ENCODE results near the gene RPN2. TPM values are rescaled to one million over a fixed set of nuclear protein-coding genes. Genes with fewer than 3 reads are reported as not detected.
"Not testable (repeated sequence)": the region's sequence is repeated elsewhere in the genome, so short reads cannot be mapped to it uniquely, and the experiment has no call there.

The RPN2 gene
- polyA plus RNA-seq (2013, experiment 1 of 4), result 273 TPM
- polyA plus RNA-seq (2013, experiment 2 of 4), result 269 TPM
- polyA plus RNA-seq (2013, experiment 3 of 4), result 225 TPM
- polyA plus RNA-seq (2013, experiment 4 of 4), result 233 TPM

DNA sequence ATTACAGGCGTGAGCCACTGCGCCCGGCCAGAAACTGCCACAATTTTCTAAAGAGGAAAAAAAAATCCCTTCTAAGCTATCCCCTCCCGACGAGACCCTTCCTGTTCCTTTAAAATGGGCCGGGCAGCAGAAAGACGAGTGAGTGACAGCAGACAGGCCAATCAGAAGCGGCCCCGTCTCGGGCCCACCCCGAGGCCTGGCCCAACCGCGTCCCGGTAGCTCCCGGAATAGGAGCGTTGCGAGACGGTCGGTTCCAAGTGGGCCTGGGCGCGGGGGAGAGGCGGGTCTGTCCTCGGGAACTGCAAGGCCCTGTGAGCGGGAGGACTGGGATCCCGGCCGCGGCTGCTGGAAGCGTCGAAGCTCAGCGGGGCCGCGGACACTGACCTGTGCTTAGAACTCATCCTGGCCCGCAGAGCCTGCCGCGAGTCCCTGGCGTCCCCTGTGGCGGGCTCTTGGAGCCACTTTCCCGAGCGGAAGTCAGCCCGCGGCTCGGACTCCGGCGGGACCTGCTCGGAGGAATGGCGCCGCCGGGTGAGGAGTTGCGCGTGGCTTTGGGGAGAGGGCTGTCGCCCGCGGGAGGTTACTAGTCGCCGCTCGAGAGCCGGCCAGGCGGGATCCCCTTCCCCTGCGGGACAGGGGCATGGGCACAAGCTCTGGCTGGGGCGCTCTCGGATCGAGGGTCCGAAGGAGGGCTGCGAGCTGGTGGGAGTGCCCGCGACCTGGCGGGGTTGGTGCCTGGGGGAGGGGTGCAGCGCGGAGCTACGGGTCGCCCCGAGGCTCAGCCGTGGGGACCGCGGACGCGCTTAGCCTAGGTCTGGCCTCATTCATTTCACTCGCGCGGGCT is at the start of gene RPN2, which contains the start of gene MROH8:
Gene RPN2, plus strand, starts transcription at position 492 of the 844 bp plus-strand sequence. Its CDS starts 27 bp downstream, at position 519.
Gene MROH8, minus strand, starts transcription at position 710 of the 844 bp plus-strand sequence.
- peak within 1 kb of the TSS; percentile 93 for H3K4me3 ChIP-seq (ENCODE audit: insufficient read depth, low read depth, low read length)
- H3K27ac ChIP-seq (ENCODE audit: insufficient read depth, low read depth, low read length, poor library complexity, severe bottlenecking), result peak within 1 kb of the TSS; percentile 95
- H3K4me1 ChIP-seq (ENCODE audit: control insufficient read depth, insufficient read depth, low read length), result peaks cover 6% of the 10 kb centered on the region
- WGBS, 2 experiments, result 0% methylated on average over 80 of the region's 80 CpGs
- H3K9me3 ChIP-seq (ENCODE audit: control insufficient read depth, low read length), result no peaks in the 10 kb centered on the region
- peaks cover 6% of the 10 kb centered on the region for H3K36me3 ChIP-seq (ENCODE audit: control insufficient read depth, insufficient read depth, low read length)
- no peaks in the 10 kb centered on the region for H3K27me3 ChIP-seq (ENCODE audit: control insufficient read depth, insufficient read depth, low read length, poor library complexity, severe bottlenecking)

DNA sequence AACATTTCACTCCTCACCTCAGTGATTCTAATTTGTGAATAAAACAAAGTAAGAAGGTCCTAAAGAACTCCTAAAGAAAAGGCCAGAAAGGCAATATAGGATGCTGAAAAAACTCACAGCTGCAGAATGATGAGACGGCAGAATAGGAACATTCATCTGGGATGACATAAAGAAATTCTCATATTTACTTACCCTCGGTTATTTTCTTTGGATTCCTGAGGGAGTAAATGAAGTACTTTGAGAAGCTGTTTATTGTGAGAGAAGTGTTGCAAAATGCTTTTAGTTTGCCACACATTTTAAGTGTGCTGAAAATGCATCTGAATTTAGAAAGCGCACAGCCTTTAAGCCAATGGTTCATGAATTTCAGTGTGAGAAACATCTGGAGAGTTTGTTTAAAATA is 47.6 kb upstream of the RPN2 start:
- WGBS, 2 experiments, result 93 to 96% methylated on average over 3 of the region's 3 CpGs
- H3K4me1 ChIP-seq (ENCODE audit: control insufficient read depth, insufficient read depth, low read length), result no peaks in the 10 kb centered on the region
- H3K27ac ChIP-seq (ENCODE audit: insufficient read depth, low read depth, low read length, poor library complexity, severe bottlenecking), result no peak overlapping the region

DNA sequence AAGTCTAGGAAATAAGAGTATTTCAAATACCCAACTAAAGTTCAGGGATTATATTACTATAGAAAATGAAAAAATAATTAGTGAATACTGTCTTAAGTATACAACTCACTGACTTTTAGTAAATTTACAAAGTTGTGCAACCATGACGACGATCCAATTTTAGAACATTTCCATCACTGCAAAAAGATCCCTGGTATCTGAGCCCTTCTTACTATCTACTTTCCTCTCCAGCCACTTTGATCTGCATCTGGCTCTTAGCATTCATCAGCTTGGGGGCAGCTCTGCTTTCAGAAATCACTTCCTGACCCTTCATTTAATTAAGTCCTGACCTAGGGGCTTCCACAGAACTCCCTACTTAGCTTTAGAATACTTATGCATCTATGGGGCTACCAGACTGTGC is 45.2 kb upstream of the RPN2 start:
- H3K4me1 ChIP-seq (ENCODE audit: control insufficient read depth, insufficient read depth, low read length), result no peaks in the 10 kb centered on the region
- no peaks in the 10 kb centered on the region for H3K9me3 ChIP-seq (ENCODE audit: control insufficient read depth, low read length)
- H3K27me3 ChIP-seq (ENCODE audit: control insufficient read depth, insufficient read depth, low read length, poor library complexity, severe bottlenecking), result no peaks in the 10 kb centered on the region
- WGBS, 2 experiments, result 94 to 96% methylated on average over 2 of the region's 2 CpGs
- H3K27ac ChIP-seq (ENCODE audit: insufficient read depth, low read depth, low read length, poor library complexity, severe bottlenecking), result no peak overlapping the region
- H3K36me3 ChIP-seq (ENCODE audit: control insufficient read depth, insufficient read depth, low read length), result no peaks in the 10 kb centered on the region
- no peak overlapping the region for H3K4me3 ChIP-seq (ENCODE audit: insufficient read depth, low read depth, low read length)

More for the DNA sequence above, 47.6 kb upstream of the RPN2 start:
- Histone ChIP-seq H3K36me3 (ENCODE audit: control insufficient read depth, insufficient read depth, low read length) (no peaks in the 10 kb centered on the region), H3K4me3 (ENCODE audit: insufficient read depth, low read depth, low read length) (no peak overlapping the region), H3K27me3 (ENCODE audit: control insufficient read depth, insufficient read depth, low read length, poor library complexity, severe bottlenecking) (no peaks in the 10 kb centered on the region), H3K9me3 (ENCODE audit: control insufficient read depth, low read length) (no peaks in the 10 kb centered on the region)

DNA sequence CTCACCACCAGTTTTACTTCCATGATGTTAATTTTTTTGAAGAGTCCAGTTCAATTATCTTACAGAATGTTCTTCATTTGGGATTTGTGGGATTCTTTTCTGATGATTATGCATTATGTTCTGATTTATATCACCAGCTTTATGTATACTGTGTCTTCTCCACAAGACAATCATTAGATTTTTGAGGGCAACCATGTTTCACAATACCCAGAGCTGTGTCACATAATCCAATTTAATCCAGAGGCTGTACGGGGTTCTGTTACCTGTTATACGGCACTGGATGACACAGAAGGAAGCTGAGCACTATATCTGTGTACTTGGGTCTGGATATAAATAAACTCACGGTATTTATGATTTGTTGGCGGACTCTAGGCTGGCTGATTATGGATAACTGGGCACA is 41.6 kb upstream of the RPN2 start:
- Histone ChIP-seq H3K27me3 (ENCODE audit: control insufficient read depth, insufficient read depth, low read length, poor library complexity, severe bottlenecking) (no peaks in the 10 kb centered on the region), H3K4me3 (ENCODE audit: insufficient read depth, low read depth, low read length) (no peak overlapping the region), H3K9me3 (ENCODE audit: control insufficient read depth, low read length) (no peaks in the 10 kb centered on the region), H3K4me1 (ENCODE audit: control insufficient read depth, insufficient read depth, low read length) (no peaks in the 10 kb centered on the region), H3K27ac (ENCODE audit: insufficient read depth, low read depth, low read length, poor library complexity, severe bottlenecking) (no peak overlapping the region), H3K36me3 (ENCODE audit: control insufficient read depth, insufficient read depth, low read length) (no peaks in the 10 kb centered on the region)
- WGBS, 2 experiments, result 97 to 98% methylated on average over 4 of the region's 4 CpGs

DNA sequence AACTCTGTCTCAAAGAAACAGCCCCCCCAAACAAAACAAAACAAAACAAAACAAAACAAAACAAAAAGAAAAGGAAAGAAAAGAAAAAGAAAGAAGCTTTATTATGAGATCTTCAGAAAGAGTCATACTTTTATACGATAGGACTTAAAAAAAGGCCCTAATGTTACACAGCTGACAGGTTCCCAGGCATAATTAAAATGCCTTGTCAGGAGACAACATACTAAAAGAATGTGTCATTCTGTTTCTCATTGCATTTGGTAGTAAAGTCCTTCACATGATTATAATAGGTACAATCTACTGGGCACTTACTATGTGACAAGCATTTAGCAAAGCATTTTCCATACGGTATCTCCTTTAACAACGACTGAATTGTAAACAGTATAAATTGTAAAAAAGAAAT is 36.4 kb upstream of the RPN2 start:
- no peak overlapping the region for H3K27ac ChIP-seq (ENCODE audit: insufficient read depth, low read depth, low read length, poor library complexity, severe bottlenecking)
- no peaks in the 10 kb centered on the region for H3K27me3 ChIP-seq (ENCODE audit: control insufficient read depth, insufficient read depth, low read length, poor library complexity, severe bottlenecking)
- no peak overlapping the region for H3K4me3 ChIP-seq (ENCODE audit: insufficient read depth, low read depth, low read length)
- H3K9me3 ChIP-seq (ENCODE audit: control insufficient read depth, low read length), result no peaks in the 10 kb centered on the region
- no peaks in the 10 kb centered on the region for H3K4me1 ChIP-seq (ENCODE audit: control insufficient read depth, insufficient read depth, low read length)
- no peaks in the 10 kb centered on the region for H3K36me3 ChIP-seq (ENCODE audit: control insufficient read depth, insufficient read depth, low read length)
- 94 to 100% methylated on average over 1 to 3 of the region's 3 CpGs for WGBS, 2 experiments

DNA sequence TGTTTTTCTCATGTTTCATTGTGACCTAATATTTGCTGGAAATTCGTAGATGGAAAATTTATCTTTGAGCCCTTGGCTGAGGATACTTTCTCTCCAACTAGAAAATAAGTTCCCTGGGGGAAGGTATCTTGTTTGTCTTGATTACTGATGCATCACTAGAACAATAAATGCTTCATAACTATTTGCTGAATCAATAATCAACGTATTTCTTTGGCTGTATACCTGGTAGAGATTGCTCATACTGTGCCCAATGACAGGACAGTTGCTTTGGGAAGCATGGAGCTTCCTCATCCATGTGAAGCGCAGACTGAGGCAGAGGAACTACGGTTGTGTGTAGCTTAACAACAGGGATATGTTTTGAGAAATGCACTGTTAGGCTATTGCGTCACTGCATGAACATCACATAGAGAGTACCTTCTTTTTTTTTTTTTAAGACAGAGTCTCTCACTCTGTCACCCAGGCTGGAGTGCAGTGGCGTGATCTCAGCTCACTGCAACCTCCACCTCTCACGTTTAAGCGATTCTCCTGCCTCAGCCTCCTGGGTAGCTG is 34.2 kb upstream of the RPN2 start:
- no peak overlapping the region for H3K27ac ChIP-seq (ENCODE audit: insufficient read depth, low read depth, low read length, poor library complexity, severe bottlenecking)
- H3K36me3 ChIP-seq (ENCODE audit: control insufficient read depth, insufficient read depth, low read length), result no peaks in the 10 kb centered on the region
- no peaks in the 10 kb centered on the region for H3K9me3 ChIP-seq (ENCODE audit: control insufficient read depth, low read length)

DNA sequence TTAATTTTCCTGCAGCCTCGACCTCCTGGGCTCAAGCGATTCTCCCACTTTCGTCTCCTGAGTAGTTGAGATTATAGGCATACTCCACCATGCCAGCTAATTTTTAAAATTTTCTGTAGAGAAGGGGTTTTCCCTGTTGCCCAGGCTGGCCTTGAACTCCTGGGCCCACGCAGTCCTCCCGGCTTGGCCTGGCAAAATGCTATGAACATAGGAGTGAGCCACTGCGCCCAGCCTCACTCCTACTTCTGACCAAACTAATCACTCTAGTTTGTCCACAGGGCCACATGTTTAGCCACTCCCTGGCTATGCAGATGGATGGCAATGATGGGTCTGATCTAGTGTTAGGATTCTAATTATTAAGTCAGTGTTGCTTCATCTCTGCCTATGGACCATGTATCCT is 31.9 kb upstream of the RPN2 start:
- Histone ChIP-seq H3K9me3 (ENCODE audit: control insufficient read depth, low read length) (no peaks in the 10 kb centered on the region), H3K27ac (ENCODE audit: insufficient read depth, low read depth, low read length, poor library complexity, severe bottlenecking) (no peak overlapping the region), H3K36me3 (ENCODE audit: control insufficient read depth, insufficient read depth, low read length) (no peaks in the 10 kb centered on the region), H3K4me3 (ENCODE audit: insufficient read depth, low read depth, low read length) (no peak overlapping the region), H3K4me1 (ENCODE audit: control insufficient read depth, insufficient read depth, low read length) (no peaks in the 10 kb centered on the region), H3K27me3 (ENCODE audit: control insufficient read depth, insufficient read depth, low read length, poor library complexity, severe bottlenecking) (no peaks in the 10 kb centered on the region)
- whole genome bisulfite sequencing, 2 experiments, result 93 to 95% methylated on average over 6 of the region's 6 CpGs

More for the DNA sequence above, 34.2 kb upstream of the RPN2 start:
- H3K4me1 ChIP-seq (ENCODE audit: control insufficient read depth, insufficient read depth, low read length), result no peaks in the 10 kb centered on the region
- H3K4me3 ChIP-seq (ENCODE audit: insufficient read depth, low read depth, low read length), result no peak overlapping the region
- no peaks in the 10 kb centered on the region for H3K27me3 ChIP-seq (ENCODE audit: control insufficient read depth, insufficient read depth, low read length, poor library complexity, severe bottlenecking)
- 92 to 97% methylated on average over 8 of the region's 8 CpGs for WGBS, 2 experiments

DNA sequence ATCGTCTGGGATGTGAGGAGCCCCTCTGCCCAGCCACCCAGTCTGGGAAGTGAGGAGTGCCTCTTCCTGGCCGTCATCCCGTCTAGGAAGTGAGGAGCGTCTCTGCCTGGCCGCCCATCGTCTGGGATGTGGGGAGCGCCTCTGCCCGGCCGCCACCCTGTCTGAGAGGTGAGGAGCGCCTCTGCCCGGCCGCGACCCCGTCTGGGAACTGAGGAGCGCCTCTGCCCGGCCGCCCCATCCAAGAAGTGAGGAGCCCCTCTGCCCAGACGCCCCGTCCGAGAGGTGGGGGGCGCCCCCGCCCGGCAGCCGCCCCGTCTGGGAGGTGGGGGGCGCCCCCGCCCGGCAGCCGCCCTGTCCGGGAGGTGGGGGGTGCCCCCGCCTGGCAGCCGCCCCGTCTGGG is 28.3 kb upstream of the RPN2 start:
- H3K9me3 ChIP-seq (ENCODE audit: control insufficient read depth, low read length); H3K4me3 ChIP-seq (ENCODE audit: insufficient read depth, low read depth, low read length); H3K27me3 ChIP-seq (ENCODE audit: control insufficient read depth, insufficient read depth, low read length, poor library complexity, severe bottlenecking); H3K4me1 ChIP-seq (ENCODE audit: control insufficient read depth, insufficient read depth, low read length); H3K27ac ChIP-seq (ENCODE audit: insufficient read depth, low read depth, low read length, poor library complexity, severe bottlenecking); H3K36me3 ChIP-seq (ENCODE audit: control insufficient read depth, insufficient read depth, low read length): not testable (repeated sequence)
- 96 to 98% methylated on average over 32 to 33 of the region's 33 CpGs for WGBS, 2 experiments

DNA sequence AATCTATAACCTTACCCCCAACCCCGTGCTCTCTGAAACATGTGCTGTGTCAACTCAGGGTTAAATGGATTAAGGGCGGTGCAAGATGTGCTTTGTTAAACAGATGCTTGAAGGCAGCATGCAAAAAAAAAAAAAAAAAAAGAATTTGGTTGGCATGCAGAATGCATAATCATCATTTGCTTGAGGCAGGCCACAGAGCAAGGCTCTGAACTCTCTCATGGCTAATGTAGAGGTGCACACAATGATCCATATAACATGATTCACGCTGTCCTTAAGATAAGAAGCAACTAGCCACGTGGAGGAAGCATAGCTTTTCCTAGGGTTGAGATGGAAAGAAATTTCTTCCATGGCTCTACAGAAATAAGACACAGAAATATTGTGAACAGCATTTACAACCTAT is 27.6 kb upstream of the RPN2 start:
- WGBS, 2 experiments, result 87 to 97% methylated on average over 3 of the region's 4 CpGs
- H3K27me3 ChIP-seq (ENCODE audit: control insufficient read depth, insufficient read depth, low read length, poor library complexity, severe bottlenecking), result no peaks in the 10 kb centered on the region
- H3K9me3 ChIP-seq (ENCODE audit: control insufficient read depth, low read length), result no peaks in the 10 kb centered on the region
- no peak overlapping the region for H3K27ac ChIP-seq (ENCODE audit: insufficient read depth, low read depth, low read length, poor library complexity, severe bottlenecking)
- H3K4me1 ChIP-seq (ENCODE audit: control insufficient read depth, insufficient read depth, low read length), result no peaks in the 10 kb centered on the region
- H3K4me3 ChIP-seq (ENCODE audit: insufficient read depth, low read depth, low read length), result no peak overlapping the region
- no peaks in the 10 kb centered on the region for H3K36me3 ChIP-seq (ENCODE audit: control insufficient read depth, insufficient read depth, low read length)

DNA sequence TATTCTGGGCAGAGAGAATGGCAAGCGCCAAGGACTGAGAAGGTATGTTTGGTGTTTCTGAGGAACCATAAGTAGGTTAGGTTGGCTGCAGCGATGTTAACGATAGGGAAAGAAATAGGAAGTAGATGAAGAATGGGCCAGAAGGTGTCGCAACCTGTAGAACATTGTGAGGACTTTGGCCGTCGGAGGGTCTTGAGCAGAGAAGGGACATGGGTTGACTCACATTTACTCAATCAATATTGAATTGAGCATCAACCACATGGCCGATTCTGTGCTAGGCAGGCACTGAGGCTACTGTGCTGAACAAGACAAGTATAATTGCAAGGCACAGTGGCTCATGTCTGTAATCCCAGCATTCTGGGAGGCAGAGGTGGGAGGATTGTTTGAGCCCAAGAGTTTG is 26.8 kb upstream of the RPN2 start:
- Histone ChIP-seq H3K27me3 (ENCODE audit: control insufficient read depth, insufficient read depth, low read length, poor library complexity, severe bottlenecking) (no peaks in the 10 kb centered on the region), H3K36me3 (ENCODE audit: control insufficient read depth, insufficient read depth, low read length) (no peaks in the 10 kb centered on the region), H3K4me1 (ENCODE audit: control insufficient read depth, insufficient read depth, low read length) (no peaks in the 10 kb centered on the region), H3K27ac (ENCODE audit: insufficient read depth, low read depth, low read length, poor library complexity, severe bottlenecking) (no peak overlapping the region), H3K4me3 (ENCODE audit: insufficient read depth, low read depth, low read length) (no peak overlapping the region), H3K9me3 (ENCODE audit: control insufficient read depth, low read length) (no peaks in the 10 kb centered on the region)
- WGBS, 2 experiments, result 94 to 96% methylated on average over 7 of the region's 7 CpGs
